Body of pancreas (tissue), 4 donors: ENCODE data around the gene GLTP. TPM values are rescaled to one million over a fixed set of nuclear protein-coding genes. Genes with fewer than 3 reads are reported as not detected.

Source experiments
- ATAC-seq: fragments of 150-250 bp; one replicate; pipeline ENCODE4 v1.9.1; 2016
- DNase-seq, 4 donors: peaks; one replicate each; pipeline ENCODE4 v3.0.0-alpha.2; 2019
- H3K27ac ChIP-seq, 4 donors: fragments of 200-600 bp; sonication (generic); 1 replicate in 3 of 4; 2 replicates in 1 of 4; pipeline versions ENCODE4 v1.5.1 to v1.6.1; 2016 to 2019; ENCODE audit warnings: mild to moderate bottlenecking in 1 of 4, mixed read lengths in 1 of 4, moderate library complexity in 1 of 4
- H3K27me3 ChIP-seq, 2 donors: fragments of 200-600 bp; sonication (generic); one replicate each; pipeline ENCODE4 v1.6.0; 2016; ENCODE audit warnings: mild to moderate bottlenecking in 1 of 2
- H3K36me3 ChIP-seq, 2 donors: fragments of 200-600 bp; sonication (generic); replicated peaks in 1 of 2; 2 replicates each; pipeline ENCODE4 v1.5.1; 2016; ENCODE audit warnings: low read depth in 2 of 2; ENCODE audit not compliant: insufficient read depth in 1 of 2
- H3K4me1 ChIP-seq: fragments of 200-600 bp; sonication (generic); one replicate; pipeline ENCODE4 v1.6.0; 2016
- H3K4me3 ChIP-seq, 2 donors: fragments of 200-600 bp; sonication (generic); 1 replicate in 1 of 2; 2 replicates in 1 of 2; pipeline ENCODE4 v1.5.1; 2016 to 2019
- H3K9me3 ChIP-seq, 3 donors: fragments of 200-600 bp; sonication (generic); 1 replicate in 2 of 3; 2 replicates in 1 of 3; pipeline ENCODE4 v1.5.1; 2016
- CTCF ChIP-seq, 7 experiments: fragments of 450-650 bp in 4 of 7; fragments of 200-600 bp in 3 of 7; sonication (generic) in 3 of 7; IDR thresholded peaks; one replicate each; pipeline ENCODE4 v1.5.1; 2016 to 2019; ENCODE audit warnings: antibody characterized with exemption in 7 of 7
- POLR2A ChIP-seq, 3 donors: fragments of 450-650 bp; IDR thresholded peaks; one replicate each; pipeline ENCODE4 v1.6.1; 2016; ENCODE audit warnings: antibody characterized with exemption in 3 of 3, mild to moderate bottlenecking in 2 of 3
- WGBS, 2 donors: methylation state at CpG; one replicate each; pipeline ENCODE4 v1.1.5; 2017; 5-methylcytosine and 5-hydroxymethylcytosine counted together
- intact Hi-C: fragments of 100-400 bp; cut with DNase I; formaldehyde crosslinking; loops from one replicate; pipeline ENCODE4 v1.15.1; 2023
- total RNA-seq, 2 donors: library from RNA; depleted of rRNA; stranded (reverse); fragments of >200 nt; gene quantifications; one replicate each; pipeline ENCODE4 v1.1.0, GENCODE V29; 2016

GLTP gene
- total RNA-seq, 2 donors from 2014 or later: 21.1 to 27.8 TPM

- no peak overlapping the region for H3K4me3 ChIP-seq
- ATAC-seq (no peak), DNase-seq (no peak)
- no peak for TF ChIP-seq CTCF (IDR thresholded peaks at IDR 0.05)
- TF ChIP-seq POLR2A (IDR thresholded peaks at IDR 0.05): no peak
- H3K27ac ChIP-seq: no peak overlapping the region
- peaks cover 38% of the 10 kb centered on the region for H3K4me1 ChIP-seq
- no peaks in the 10 kb centered on the region for H3K36me3 ChIP-seq
- 68 to 76% methylated on average over 8 to 10 of the region's 10 CpGs for WGBS, 2 donors
- intact Hi-C loops: no loop called here
- H3K27me3 ChIP-seq: no peaks in the 10 kb centered on the region
- H3K9me3 ChIP-seq: no peaks in the 10 kb centered on the region
These were observed 2.7 kb downstream of the GLTP start for GRCh38 chr12:109877504-109878246.

GRCh38 chr12:109876406-109876805 lies 3.9 kb downstream of the GLTP start:
- TF ChIP-seq POLR2A (IDR thresholded peaks at IDR 0.05): no peak
- TF ChIP-seq CTCF (IDR thresholded peaks at IDR 0.05): no peak
- Histone ChIP-seq H3K4me3 (no peak overlapping the region), H3K27me3 (no peaks in the 10 kb centered on the region), H3K27ac (no peak overlapping the region), H3K9me3 (no peaks in the 10 kb centered on the region), H3K36me3 (no peaks in the 10 kb centered on the region), H3K4me1 (peaks cover 38% of the 10 kb centered on the region)
- ATAC-seq (no peak), DNase-seq (no peak)
- intact Hi-C loops: no loop called here

- Histone ChIP-seq H3K4me3 (no peak overlapping the region), H3K4me1 (peaks cover 33% of the 10 kb centered on the region), H3K27me3 (no peaks in the 10 kb centered on the region), H3K36me3 (no peaks in the 10 kb centered on the region), H3K27ac (no peak overlapping the region), H3K9me3 (no peaks in the 10 kb centered on the region)
- DNase-seq (peak in 1 of 4 donors; percentile 21), ATAC-seq (no peak)
- no peak for TF ChIP-seq CTCF (IDR thresholded peaks at IDR 0.05)
- no peak for TF ChIP-seq POLR2A (IDR thresholded peaks at IDR 0.05)
- 61 to 68% methylated on average over 6 of the region's 6 CpGs for WGBS, 2 donors
- intact Hi-C loops: no loop called here
These were observed 4.7 kb downstream of the GLTP start for GRCh38 chr12:109875572-109876131.

GRCh38 chr12:109873653-109874052 lies 6.7 kb downstream of the GLTP start:
- H3K36me3 ChIP-seq: no peaks in the 10 kb centered on the region
- 81 to 83% methylated on average over 6 of the region's 6 CpGs for WGBS, 2 donors
- no peak for DNase-seq
- H3K4me3 ChIP-seq: no peak overlapping the region
- intact Hi-C loops: no loop called here
- H3K4me1 ChIP-seq: peaks cover 22% of the 10 kb centered on the region
- TF ChIP-seq POLR2A (IDR thresholded peaks at IDR 0.05) (no peak), CTCF (IDR thresholded peaks at IDR 0.05) (no peak)
- H3K9me3 ChIP-seq: no peaks in the 10 kb centered on the region
- no peaks in the 10 kb centered on the region for H3K27me3 ChIP-seq
- no peak overlapping the region for H3K27ac ChIP-seq
- no peak for ATAC-seq
